Ovary (tissue), 9 donors: ENCODE results near the gene IL1RAP. TPM values are rescaled to one million over a fixed set of nuclear protein-coding genes. Genes with fewer than 3 reads are reported as not detected.

Experiments used
- DNase-seq, 5 donors: peaks; one replicate each; pipeline ENCODE4 v3.0.0-alpha.2; 2019 to 2020
- H3K27ac ChIP-seq, 2 donors: fragments of 200-600 bp; one replicate each; pipeline versions ENCODE4 v1.5.1 to v1.8.0; 2019 to 2022
- H3K27me3 ChIP-seq: fragments of 200-600 bp; one replicate; pipeline ENCODE4 v1.8.0; 2022
- H3K36me3 ChIP-seq: fragments of 200-600 bp; sonication (generic); one replicate; pipeline ENCODE4 v1.5.1; 2019
- H3K4me1 ChIP-seq: one replicate; pipeline ENCODE4 v1.8.1; 2013; ENCODE audit warnings: mild to moderate bottlenecking, moderate library complexity; ENCODE audit not compliant: insufficient read depth
- H3K4me3 ChIP-seq: fragments of 200-600 bp; sonication (generic); one replicate; pipeline ENCODE4 v1.5.1; 2017
- H3K9me3 ChIP-seq, 2 donors: fragments of 200-600 bp in 1 of 2; sonication (generic) in 1 of 2; one replicate each; pipeline versions ENCODE4 v1.5.1 to v1.8.1; 2013 to 2019; ENCODE audit warnings: mild to moderate bottlenecking in 1 of 2, moderate library complexity in 1 of 2
- CTCF ChIP-seq, 3 donors: fragments of 450-650 bp in 2 of 3; fragments of 200-600 bp in 1 of 3; IDR thresholded peaks; one replicate each; pipeline versions ENCODE4 v1.5.1 to v1.8.0; 2016 to 2022; ENCODE audit warnings: antibody characterized with exemption in 3 of 3, mild to moderate bottlenecking in 1 of 3
- EP300 ChIP-seq: sonication (generic); formaldehyde crosslinking; IDR thresholded peaks from one replicate; pipeline ENCODE4 v1.6.1; 2017; ENCODE audit warnings: antibody characterized with exemption
- POLR2A ChIP-seq: fragments of 450-650 bp; IDR thresholded peaks from one replicate; pipeline ENCODE4 v1.6.1; 2017; ENCODE audit warnings: antibody characterized with exemption, mild to moderate bottlenecking, moderate library complexity
- WGBS, 3 donors: extraction: QIAGEN DNeasy Blood & Tissue Kit in 1 of 3; methylation state at CpG; one replicate each; pipeline versions ENCODE4 v1.1.5 to v1.1.7; 2013 to 2017; 5-methylcytosine and 5-hydroxymethylcytosine counted together
- intact Hi-C, 4 donors: fragments of 100-400 bp; cut with DNase I; formaldehyde crosslinking; loops; one replicate each; pipeline versions ENCODE4 v1.11.0 to v1.15.1; 2022 to 2023
- polyA plus RNA-seq, 2 donors: library from polyadenylated mRNA; stranded (reverse); fragments of 200-250 nt in 1 of 2; fragments of 350-450 nt in 1 of 2; fragmentation: Illumina TruSeq in 1 of 2; extraction: RNeasy Lipid Tissue Mini Kit (QIAGEN cat#74804) in 1 of 2; gene quantifications; one replicate each; pipeline ENCODE4 v1.2.3, GENCODE V29; 2013 to 2014
- total RNA-seq, 7 donors: library from RNA; depleted of rRNA in 2 of 7; stranded (reverse); fragments of >200 nt in 2 of 7; fragmentation: NEBNext Ultra II Directional in 3 of 7; extraction: Animal tissue kit (Norgen Biotek cat#: 25700) in 3 of 7; gene quantifications; one replicate each; pipeline versions ENCODE4 v1.1.0 to v1.2.4, GENCODE V29; 2016 to 2023
- donor health status: DM: no; HTN: no; CAD: no; lungs with moderate emphysema.
- donor health status: DM: no; HTN: no; CAD: no.
- donor health status: Bipolar disorder and iron deficiency.
- donor health status: DM: yes; HTN: yes; CAD: no.
- donor health status: DM: no; HTN: no; CAD: no.
- donor health status: DM: yes; HTN: yes; CAD: no.

Gene IL1RAP
- total and polyA plus RNA-seq, 9 donors = 3.2 to 20.3 (median 7.8) TPM

GRCh38 chr3:190492966-190493365 is 20.9 kb upstream of the IL1RAP start:
- intact Hi-C loops = no loop called here
- Histone ChIP-seq H3K27ac (no peak overlapping the region), H3K36me3 (no peaks in the 10 kb centered on the region), H3K9me3 (no peaks in the 10 kb centered on the region), H3K4me3 (no peak overlapping the region), H3K27me3 (no peaks in the 10 kb centered on the region), H3K4me1 (no peaks in the 10 kb centered on the region)
- WGBS, 3 donors = 69 to 82% (median 80%) methylated on average over 4 of the region's 4 CpGs
- TF ChIP-seq EP300 = no peak
- TF ChIP-seq POLR2A = no peak
- TF ChIP-seq CTCF (IDR thresholded peaks at IDR 0.05) = no peak
- no peak for DNase-seq

GRCh38 chr3:190494907-190495306 is 19.0 kb upstream of the IL1RAP start:
- no peak for DNase-seq
- Histone ChIP-seq H3K4me1 (no peaks in the 10 kb centered on the region), H3K36me3 (no peaks in the 10 kb centered on the region), H3K27ac (no peak overlapping the region), H3K27me3 (no peaks in the 10 kb centered on the region), H3K9me3 (no peaks in the 10 kb centered on the region), H3K4me3 (no peak overlapping the region)
- TF ChIP-seq POLR2A (no peak), EP300 (no peak), CTCF (IDR thresholded peaks at IDR 0.05) (no peak)
- intact Hi-C loops = no loop called here

- no peak for DNase-seq
- no peak overlapping the region for H3K27ac ChIP-seq
- H3K27me3 ChIP-seq = no peaks in the 10 kb centered on the region
- H3K9me3 ChIP-seq = no peaks in the 10 kb centered on the region
- no peak overlapping the region for H3K4me3 ChIP-seq
- no peaks in the 10 kb centered on the region for H3K36me3 ChIP-seq
- no peaks in the 10 kb centered on the region for H3K4me1 ChIP-seq
- TF ChIP-seq POLR2A = no peak
- no peak for TF ChIP-seq EP300
- TF ChIP-seq CTCF (IDR thresholded peaks at IDR 0.05) = no peak
- intact Hi-C loops = no loop called here
Observed at GRCh38 chr3:190495354-190495753, 18.5 kb upstream of the IL1RAP start.

- Histone ChIP-seq H3K9me3 (no peaks in the 10 kb centered on the region), H3K4me1 (no peaks in the 10 kb centered on the region), H3K27me3 (no peaks in the 10 kb centered on the region), H3K36me3 (no peaks in the 10 kb centered on the region), H3K27ac (no peak overlapping the region), H3K4me3 (no peak overlapping the region)
- intact Hi-C loops = no loop called here
- WGBS, 3 donors = 58 to 70% (median 70%) methylated on average over 5 of the region's 5 CpGs
- no peak for DNase-seq
- TF ChIP-seq CTCF (IDR thresholded peaks at IDR 0.05) = no peak
- no peak for TF ChIP-seq EP300
- no peak for TF ChIP-seq POLR2A
Observed at GRCh38 chr3:190495796-190496195, 18.1 kb upstream of the IL1RAP start.

GRCh38 chr3:190496859-190497258 is 17.0 kb upstream of the IL1RAP start:
- Histone ChIP-seq H3K4me3 (no peak overlapping the region), H3K27ac (no peak overlapping the region), H3K27me3 (no peaks in the 10 kb centered on the region), H3K9me3 (no peaks in the 10 kb centered on the region), H3K4me1 (no peaks in the 10 kb centered on the region), H3K36me3 (no peaks in the 10 kb centered on the region)
- WGBS, 3 donors = 7 to 9% (median 9%) methylated on average over 1 of the region's 1 CpG
- intact Hi-C loops = no loop called here
- no peak for DNase-seq
- TF ChIP-seq EP300 (no peak), CTCF (IDR thresholded peaks at IDR 0.05) (no peak), POLR2A (no peak)
